Activated B cell treated with CpG ODN at 0.5 μM for 24 hours (primary cell): ENCODE data around the gene CC2D2A. TPM values are rescaled to one million over a fixed set of nuclear protein-coding genes. Genes with fewer than 3 reads are reported as not detected.

Experiments
- ATAC-seq: fragments of 200-7000 bp; cut with Tn5 transposase; one replicate; pipeline ENCODE4 v1.10.0; 2021; ENCODE audit warnings: low read depth, mild to moderate bottlenecking, moderate library complexity
- CTCF ChIA-PET: fragments of 350-600 bp; sonication (Branson Sonifier 250); formaldehyde crosslinking; loops from one replicate; lab custom pipeline; 2021; ENCODE audit warnings: antibody characterized with exemption; lab: Charles Lee
- POLR2A ChIA-PET: fragments of 350-600 bp; sonication (Branson Sonifier 250); formaldehyde crosslinking; loops from one replicate; lab custom pipeline; 2021; ENCODE audit warnings: antibody characterized with exemption; lab: Charles Lee
- DNase-seq: peaks from one replicate; pipeline ENCODE4 v3.0.0; 2022
- H3K27ac Mint-ChIP-seq: one replicate; pipeline ENCODE4 v1.8.0; 2020; ENCODE audit warnings: mixed read lengths
- H3K27me3 Mint-ChIP-seq: one replicate; pipeline ENCODE4 v1.8.0; 2021; ENCODE audit warnings: mixed read lengths
- H3K36me3 Mint-ChIP-seq: one replicate; pipeline ENCODE4 v1.8.0; 2021; ENCODE audit warnings: low read depth, mixed read lengths
- H3K4me1 Mint-ChIP-seq: one replicate; pipeline ENCODE4 v1.8.0; 2021; ENCODE audit warnings: mixed read lengths
- H3K4me3 Mint-ChIP-seq: one replicate; pipeline ENCODE4 v1.8.0; 2020; ENCODE audit warnings: mild to moderate bottlenecking, mixed read lengths
- H3K9me3 Mint-ChIP-seq: one replicate; pipeline ENCODE4 v1.8.0; 2020; ENCODE audit warnings: mixed read lengths
- intact Hi-C: fragments of 100-400 bp; cut with micrococcal nuclease; formaldehyde crosslinking; loops from one replicate; pipeline ENCODE4 v1.15.1; 2024
- total RNA-seq: library from RNA; stranded (reverse); gene quantifications from 2 replicates; pipeline ENCODE4 v1.2.3, GENCODE V29; 2022
- TF ChIP-seq, protein P1 (sequence below): fragments of 200-600 bp; IDR thresholded peaks from one replicate; pipeline ENCODE4 v1.8.0; 2022; ENCODE audit warnings: antibody characterized with exemption, mild to moderate bottlenecking

CC2D2A gene
- total RNA-seq, 1 donor from 2014 or later: not detected

DNA sequence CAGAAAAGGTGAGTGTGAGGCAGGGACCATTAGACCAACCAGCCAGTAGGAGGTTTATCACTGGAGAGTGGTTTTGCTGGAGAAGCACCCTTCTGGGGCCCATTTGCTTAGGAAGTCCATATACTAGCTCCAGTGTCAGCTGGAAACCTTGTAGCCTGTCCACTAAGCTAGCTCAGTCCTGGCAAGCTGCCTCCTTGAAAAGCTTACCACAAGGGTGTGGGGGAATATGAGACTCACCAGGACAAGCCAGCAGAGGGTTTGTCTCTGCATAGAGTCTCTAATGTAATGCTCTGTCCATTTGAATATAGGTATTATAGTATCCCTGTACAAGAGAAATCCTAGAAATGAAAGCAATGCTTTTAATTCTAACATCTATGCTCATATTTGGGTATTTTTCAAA is 99.1 kb downstream of the CC2D2A start:
- intact Hi-C loops: no loop called here
- H3K4me3 Mint-ChIP-seq: no peak overlapping the region
- no peaks in the 10 kb centered on the region for H3K4me1 Mint-ChIP-seq
- ChIA-PET POLR2A (no interaction called here), CTCF (no interaction called here)
- no peak overlapping the region for H3K27ac Mint-ChIP-seq
- H3K9me3 Mint-ChIP-seq: no peaks in the 10 kb centered on the region
- DNase-seq (no peak), ATAC-seq (no peak)
- TF ChIP-seq, protein P1, sequence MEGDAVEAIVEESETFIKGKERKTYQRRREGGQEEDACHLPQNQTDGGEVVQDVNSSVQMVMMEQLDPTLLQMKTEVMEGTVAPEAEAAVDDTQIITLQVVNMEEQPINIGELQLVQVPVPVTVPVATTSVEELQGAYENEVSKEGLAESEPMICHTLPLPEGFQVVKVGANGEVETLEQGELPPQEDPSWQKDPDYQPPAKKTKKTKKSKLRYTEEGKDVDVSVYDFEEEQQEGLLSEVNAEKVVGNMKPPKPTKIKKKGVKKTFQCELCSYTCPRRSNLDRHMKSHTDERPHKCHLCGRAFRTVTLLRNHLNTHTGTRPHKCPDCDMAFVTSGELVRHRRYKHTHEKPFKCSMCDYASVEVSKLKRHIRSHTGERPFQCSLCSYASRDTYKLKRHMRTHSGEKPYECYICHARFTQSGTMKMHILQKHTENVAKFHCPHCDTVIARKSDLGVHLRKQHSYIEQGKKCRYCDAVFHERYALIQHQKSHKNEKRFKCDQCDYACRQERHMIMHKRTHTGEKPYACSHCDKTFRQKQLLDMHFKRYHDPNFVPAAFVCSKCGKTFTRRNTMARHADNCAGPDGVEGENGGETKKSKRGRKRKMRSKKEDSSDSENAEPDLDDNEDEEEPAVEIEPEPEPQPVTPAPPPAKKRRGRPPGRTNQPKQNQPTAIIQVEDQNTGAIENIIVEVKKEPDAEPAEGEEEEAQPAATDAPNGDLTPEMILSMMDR: no peak
- no peaks in the 10 kb centered on the region for H3K27me3 Mint-ChIP-seq
- H3K36me3 Mint-ChIP-seq: peaks cover 30% of the 10 kb centered on the region

DNA sequence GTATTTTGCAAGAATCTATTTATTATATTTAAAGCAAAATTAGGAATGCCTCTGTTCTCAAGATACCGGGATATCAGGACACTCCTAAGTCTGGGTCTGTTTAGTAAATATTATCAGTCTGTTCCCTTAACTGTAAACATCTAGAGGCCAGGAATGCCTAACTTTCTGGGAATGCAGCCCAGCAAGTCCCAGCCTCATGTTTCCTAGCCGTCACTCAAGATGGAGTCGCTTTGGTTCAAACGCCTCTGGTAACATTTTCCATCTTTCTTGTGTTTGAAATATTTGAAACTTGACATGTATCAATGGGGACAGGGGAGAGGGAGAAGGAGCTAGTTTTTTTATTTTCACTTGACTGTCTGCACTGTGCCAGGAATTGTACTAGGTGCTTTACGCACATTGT is 100.1 kb downstream of the CC2D2A start:
- no peaks in the 10 kb centered on the region for H3K4me1 Mint-ChIP-seq
- no peak overlapping the region for H3K27ac Mint-ChIP-seq
- TF ChIP-seq, protein P1: no peak
- POLR2A ChIA-PET: no interaction called here
- H3K36me3 Mint-ChIP-seq: peaks cover 28% of the 10 kb centered on the region
- ATAC-seq: no peak
- intact Hi-C loops: no loop called here
- no peak for DNase-seq
- CTCF ChIA-PET: no interaction called here
- H3K27me3 Mint-ChIP-seq: no peaks in the 10 kb centered on the region
- H3K9me3 Mint-ChIP-seq: no peaks in the 10 kb centered on the region
- no peak overlapping the region for H3K4me3 Mint-ChIP-seq

DNA sequence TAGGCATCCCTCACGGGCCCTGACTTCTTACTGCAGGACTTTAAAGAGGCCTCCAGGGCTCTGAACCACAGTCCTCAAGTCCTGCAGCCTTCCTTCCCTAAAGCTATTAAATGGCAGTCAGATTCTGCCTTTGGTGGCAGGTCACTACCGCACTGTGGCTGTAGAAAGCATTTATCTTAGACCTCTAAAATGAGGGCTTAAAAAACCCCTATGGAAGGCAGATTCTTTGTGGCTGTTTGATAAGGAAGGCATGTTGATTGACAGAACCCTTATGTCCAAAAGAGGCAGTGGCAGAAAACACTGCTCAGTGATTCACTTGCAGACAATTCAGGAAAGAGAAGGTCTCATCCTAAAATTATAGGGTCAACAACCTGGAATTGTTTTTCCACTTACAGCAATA is 106.3 kb downstream of the CC2D2A start:
- ATAC-seq (no peak), DNase-seq (no peak)
- H3K9me3 Mint-ChIP-seq: no peaks in the 10 kb centered on the region
- POLR2A ChIA-PET: no interaction called here
- intact Hi-C loops: no loop called here
- no peaks in the 10 kb centered on the region for H3K27me3 Mint-ChIP-seq
- CTCF ChIA-PET: no interaction called here
- TF ChIP-seq, protein P1: no peak
- H3K4me3 Mint-ChIP-seq: no peak overlapping the region
- no peaks in the 10 kb centered on the region for H3K36me3 Mint-ChIP-seq
- H3K27ac Mint-ChIP-seq: no peak overlapping the region
- no peaks in the 10 kb centered on the region for H3K4me1 Mint-ChIP-seq

DNA sequence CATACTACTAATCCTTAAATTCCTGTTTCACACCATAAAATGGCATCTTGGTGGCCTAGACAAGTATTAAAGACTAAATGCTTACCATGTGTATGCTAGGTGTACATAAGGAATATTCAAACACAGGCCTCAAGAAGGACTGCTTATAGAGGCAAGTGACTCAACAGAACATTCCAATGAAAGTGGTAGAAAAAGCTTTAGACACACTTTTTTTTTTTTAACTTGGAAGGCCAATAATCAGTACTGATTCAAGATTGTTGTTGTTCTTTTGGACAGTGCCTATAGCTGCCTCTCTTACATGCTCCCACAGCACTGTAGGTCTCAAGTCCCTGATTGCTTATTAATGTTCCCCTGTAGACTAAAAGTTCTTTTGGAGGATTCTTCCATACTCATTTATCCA is 107.8 kb downstream of the CC2D2A start:
- intact Hi-C loops: no loop called here
- Mint-ChIP-seq H3K9me3 (no peaks in the 10 kb centered on the region), H3K27me3 (no peaks in the 10 kb centered on the region), H3K4me3 (no peak overlapping the region), H3K36me3 (no peaks in the 10 kb centered on the region), H3K27ac (no peak overlapping the region), H3K4me1 (no peaks in the 10 kb centered on the region)
- POLR2A ChIA-PET: no interaction called here
- TF ChIP-seq, protein P1: no peak
- no peak for ATAC-seq
- DNase-seq: no peak
- CTCF ChIA-PET: no interaction called here

DNA sequence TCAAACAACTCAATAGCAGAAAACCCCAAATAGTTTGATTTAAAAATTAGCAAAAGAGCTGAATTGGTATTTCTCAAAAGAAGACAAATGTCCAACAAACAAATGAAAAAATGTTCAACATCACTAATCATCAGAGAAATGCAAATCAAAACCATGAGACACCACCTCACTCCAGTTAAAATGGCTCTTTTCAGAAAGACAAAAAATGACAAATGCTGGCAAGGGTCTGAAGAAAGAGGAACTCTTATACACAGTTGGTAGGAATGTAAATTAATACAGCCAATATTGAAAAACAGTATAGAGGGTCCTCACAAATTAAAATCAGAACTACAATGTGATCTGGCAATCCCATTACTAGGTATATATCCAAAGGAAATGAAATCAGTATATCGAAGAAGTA is 115.1 kb downstream of the CC2D2A start:
- H3K4me1 Mint-ChIP-seq: peaks cover 33% of the 10 kb centered on the region

More for the DNA sequence above, 115.1 kb downstream of the CC2D2A start:
- Mint-ChIP-seq H3K9me3 (no peaks in the 10 kb centered on the region), H3K27me3 (no peaks in the 10 kb centered on the region), H3K36me3 (no peaks in the 10 kb centered on the region), H3K4me3 (peak overlapping the region; percentile 30), H3K27ac (peak overlapping the region; percentile 19)
- POLR2A ChIA-PET: no interaction called here
- DNase-seq (no peak), ATAC-seq (peak; percentile 45)
- TF ChIP-seq, protein P1: no peak
- CTCF ChIA-PET: no interaction called here
- intact Hi-C loops: no loop called here
